K562 (cell line): ENCODE measurements around the gene ERCC1. TPM values are rescaled to one million over a fixed set of nuclear protein-coding genes. Genes with fewer than 3 reads are reported as not detected.
A peak's percentile ranks its signal among the peaks of the same experiment; 100 is the strongest.

Experiments used
- ARID4B ChIP-seq: sonication (generic); formaldehyde crosslinking; IDR thresholded peaks from 2 replicates; pipeline ENCODE4 v1.8.0; 2022; ENCODE audit warnings: mild to moderate bottlenecking, missing genetic modification reagents
- CAMTA2 ChIP-seq: fragments of 250-450 bp; sonication (Bioruptor Pico); conservative IDR thresholded peaks from 2 replicates; pipeline ENCODE4 v1.5.1; 2022
- CEBPB ChIP-seq: fragments of 450-650 bp; IDR thresholded peaks from 2 replicates; pipeline ENCODE4 v1.6.1; 2016; ENCODE audit warnings: missing genetic modification characterization, missing compliant biosample characterization
- ESRRB ChIP-seq: fragments of 250-450 bp; sonication (Bioruptor Pico); IDR thresholded peaks from 2 replicates; pipeline ENCODE4 v1.5.0; 2020; ENCODE audit warnings: mild to moderate bottlenecking, moderate library complexity, borderline replicate concordance
- IRF2 ChIP-seq: sonication (generic); formaldehyde crosslinking; IDR thresholded peaks from 2 replicates; pipeline ENCODE4 v1.8.1; 2022; ENCODE audit warnings: mild to moderate bottlenecking, missing genetic modification reagents
- MXI1 ChIP-seq: IDR thresholded peaks from 2 replicates; pipeline ENCODE4 v1.6.1; 2011; ENCODE audit warnings: low read depth, mild to moderate bottlenecking, improper control_type of control experiment, low read length
- PHF21A ChIP-seq: fragments of 450-650 bp; IDR thresholded peaks from 2 replicates; pipeline ENCODE4 v1.6.1; 2017; ENCODE audit warnings: low read depth, borderline replicate concordance
- PYGO2 ChIP-seq: fragments of 450-650 bp; IDR thresholded peaks from 2 replicates; pipeline ENCODE4 v1.6.1; 2016; ENCODE audit warnings: mild to moderate bottlenecking, missing genetic modification characterization, moderate library complexity, missing compliant biosample characterization
- RBM34 ChIP-seq: fragments of 200-400 bp; formaldehyde crosslinking; IDR thresholded peaks from 2 replicates; pipeline ENCODE4 v1.6.1; 2018; ENCODE audit warnings: low read length, borderline replicate concordance; ENCODE audit not compliant: insufficient read depth
- SAFB2 ChIP-seq: fragments of 200-400 bp; formaldehyde crosslinking; IDR thresholded peaks from 2 replicates; pipeline ENCODE4 v1.6.1; 2018; ENCODE audit warnings: borderline replicate concordance, low read length, low read depth, moderate library complexity; ENCODE audit not compliant: severe bottlenecking
- SRSF7 ChIP-seq: fragments of 200-400 bp; formaldehyde crosslinking; optimal IDR thresholded peaks from 2 replicates; pipeline ENCODE3; 2017; ENCODE audit warnings: mild to moderate bottlenecking, low read depth, low read length
- U2AF1 ChIP-seq: fragments of 200-400 bp; formaldehyde crosslinking; optimal IDR thresholded peaks from 2 replicates; pipeline ENCODE3; 2017; ENCODE audit warnings: mild to moderate bottlenecking, low read depth, low read length, moderate library complexity
- ZNF143 ChIP-seq: sonication (generic); formaldehyde crosslinking; IDR thresholded peaks from 2 replicates; pipeline ENCODE4 v1.9.0; 2022; ENCODE audit warnings: mild to moderate bottlenecking, missing genetic modification reagents
- ZNF398 ChIP-seq: fragments of 250-450 bp; sonication (Bioruptor Pico); IDR thresholded peaks from 2 replicates; pipeline ENCODE4 v1.8.0; 2021; ENCODE audit warnings: moderate library complexity, mild to moderate bottlenecking, inconsistent platforms
- ZNF77 ChIP-seq: fragments of 250-450 bp; sonication (Bioruptor Pico); IDR thresholded peaks from 2 replicates; pipeline ENCODE4 v1.5.0; 2020
- polyA plus RNA-seq, 8 experiments: library from polyadenylated mRNA; depleted of rRNA in 4 of 8; stranded (reverse) in 5 of 8; unstranded in 3 of 8; fragments of >200 nt; fragmentation: Nextera tagmentation in 2 of 8; fragmentation: Illumina TruSeq in 1 of 8; extraction: Ambion mirVana in 2 of 8; extraction: Trizol in 1 of 8; gene quantifications; 2 replicates each; pipeline versions ENCODE4 v1.2.1 to v1.2.3, GENCODE V29; 2011 to 2014; ENCODE audit warnings: inconsistent platforms in 1 of 8, missing spikeins in 1 of 8
- total RNA-seq, 7 experiments: library from RNA; depleted of rRNA in 6 of 7; stranded (reverse); fragments of >200 nt in 6 of 7; fragmentation: Illumina TruSeq in 2 of 7; extraction: Trizol in 2 of 7; gene quantifications; 2 replicates each; pipeline versions ENCODE4 v1.2.1 to v1.2.3, GENCODE V29; 2011 to 2021; ENCODE audit warnings: low replicate concordance in 1 of 7
- TF ChIP-seq, protein P1 (sequence below): sonication (generic); formaldehyde crosslinking; IDR thresholded peaks from 2 replicates; pipeline ENCODE4 v1.8.0; 2023; ENCODE audit warnings: mild to moderate bottlenecking, missing genetic modification reagents
- TF ChIP-seq, protein P2 (sequence below): fragments of 250-450 bp; sonication (Bioruptor Pico); IDR thresholded peaks from 2 replicates; pipeline ENCODE4 v1.9.0; 2021; ENCODE audit warnings: mild to moderate bottlenecking

The ERCC1 gene
- total and polyA plus RNA-seq, 9 of the 15 experiments (the other 6 are each of a cell fraction or from before 2014, with no cell fraction given) = 9.3 to 92.6 (median 60.0) TPM

GRCh38 chr19:45440873-45441654 lies 17.3 kb upstream of the ERCC1 start (continued):
- TF ChIP-seq, protein P1, sequence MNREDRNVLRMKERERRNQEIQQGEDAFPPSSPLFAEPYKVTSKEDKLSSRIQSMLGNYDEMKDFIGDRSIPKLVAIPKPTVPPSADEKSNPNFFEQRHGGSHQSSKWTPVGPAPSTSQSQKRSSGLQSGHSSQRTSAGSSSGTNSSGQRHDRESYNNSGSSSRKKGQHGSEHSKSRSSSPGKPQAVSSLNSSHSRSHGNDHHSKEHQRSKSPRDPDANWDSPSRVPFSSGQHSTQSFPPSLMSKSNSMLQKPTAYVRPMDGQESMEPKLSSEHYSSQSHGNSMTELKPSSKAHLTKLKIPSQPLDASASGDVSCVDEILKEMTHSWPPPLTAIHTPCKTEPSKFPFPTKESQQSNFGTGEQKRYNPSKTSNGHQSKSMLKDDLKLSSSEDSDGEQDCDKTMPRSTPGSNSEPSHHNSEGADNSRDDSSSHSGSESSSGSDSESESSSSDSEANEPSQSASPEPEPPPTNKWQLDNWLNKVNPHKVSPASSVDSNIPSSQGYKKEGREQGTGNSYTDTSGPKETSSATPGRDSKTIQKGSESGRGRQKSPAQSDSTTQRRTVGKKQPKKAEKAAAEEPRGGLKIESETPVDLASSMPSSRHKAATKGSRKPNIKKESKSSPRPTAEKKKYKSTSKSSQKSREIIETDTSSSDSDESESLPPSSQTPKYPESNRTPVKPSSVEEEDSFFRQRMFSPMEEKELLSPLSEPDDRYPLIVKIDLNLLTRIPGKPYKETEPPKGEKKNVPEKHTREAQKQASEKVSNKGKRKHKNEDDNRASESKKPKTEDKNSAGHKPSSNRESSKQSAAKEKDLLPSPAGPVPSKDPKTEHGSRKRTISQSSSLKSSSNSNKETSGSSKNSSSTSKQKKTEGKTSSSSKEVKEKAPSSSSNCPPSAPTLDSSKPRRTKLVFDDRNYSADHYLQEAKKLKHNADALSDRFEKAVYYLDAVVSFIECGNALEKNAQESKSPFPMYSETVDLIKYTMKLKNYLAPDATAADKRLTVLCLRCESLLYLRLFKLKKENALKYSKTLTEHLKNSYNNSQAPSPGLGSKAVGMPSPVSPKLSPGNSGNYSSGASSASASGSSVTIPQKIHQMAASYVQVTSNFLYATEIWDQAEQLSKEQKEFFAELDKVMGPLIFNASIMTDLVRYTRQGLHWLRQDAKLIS (CRISPR knock-in tag) = no peak
- 0 out of 2 replicates have a peak, but pooled peaks have one; percentile 24 for TF ChIP-seq ARID4B (CRISPR knock-in tag)
- no peak for TF ChIP-seq CAMTA2 (CRISPR knock-in tag)
- no peak for TF ChIP-seq IRF2
- no peak for TF ChIP-seq MXI1
- TF ChIP-seq SAFB2 = no peak
- TF ChIP-seq U2AF1 = no peak
- 0 out of 2 replicates have a peak, but pooled peaks have one; percentile 44 for TF ChIP-seq PHF21A
- TF ChIP-seq ZNF398 = no peak
- TF ChIP-seq ESRRB (CRISPR knock-in tag) = no peak
- TF ChIP-seq ZNF77 (CRISPR knock-in tag) = no peak
- no peak for TF ChIP-seq ZNF143 (CRISPR knock-in tag)
- TF ChIP-seq SRSF7 = no peak
- TF ChIP-seq RBM34 = no peak
- TF ChIP-seq, protein P2, sequence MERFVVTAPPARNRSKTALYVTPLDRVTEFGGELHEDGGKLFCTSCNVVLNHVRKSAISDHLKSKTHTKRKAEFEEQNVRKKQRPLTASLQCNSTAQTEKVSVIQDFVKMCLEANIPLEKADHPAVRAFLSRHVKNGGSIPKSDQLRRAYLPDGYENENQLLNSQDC (CRISPR knock-in tag) = no peak
- no peak for TF ChIP-seq CEBPB
- no peak for TF ChIP-seq PYGO2 (tag)
